GM23338 (cell line): ENCODE results near the gene GABARAP. TPM values are rescaled to one million over a fixed set of nuclear protein-coding genes. Genes with fewer than 3 reads are reported as not detected.

Source experiments
- ATAC-seq: fragments of 200-7000 bp; cut with Tn5 transposase; 3 replicates; pipeline ENCODE4 v1.9.1; 2020
- DNase-seq: peaks from one replicate; pipeline ENCODE4 v3.0.0-alpha.2; 2015; ENCODE audit warnings: low spot score
- H2AFZ ChIP-seq: fragments of 200-600 bp; sonication (generic); 2 replicates; pipeline ENCODE4 v1.8.0; 2016; ENCODE audit warnings: antibody characterized with exemption, mild to moderate bottlenecking, moderate library complexity
- H3F3A ChIP-seq: fragments of 200-600 bp; sonication (generic); replicated peaks from 2 replicates; pipeline ENCODE4 v1.8.0; 2017; ENCODE audit warnings: antibody characterized with exemption, mixed run types, low read depth
- H3K27ac ChIP-seq: fragments of 200-600 bp; sonication (generic); 2 replicates; pipeline ENCODE4 v1.6.1; 2016; ENCODE audit warnings: low read depth
- H3K27me3 ChIP-seq: fragments of 200-600 bp; sonication (generic); 2 replicates; pipeline ENCODE4 v1.8.0; 2016; ENCODE audit warnings: mild to moderate bottlenecking, mixed run types, moderate library complexity; ENCODE audit not compliant: insufficient read depth
- H3K36me3 ChIP-seq: fragments of 200-600 bp; sonication (generic); 2 replicates; pipeline ENCODE4 v1.8.0; 2016; ENCODE audit warnings: mild to moderate bottlenecking; ENCODE audit not compliant: insufficient read depth
- H3K4me1 ChIP-seq: fragments of 200-600 bp; sonication (generic); 2 replicates; pipeline ENCODE4 v1.8.0; 2016; ENCODE audit warnings: mild to moderate bottlenecking, moderate library complexity; ENCODE audit not compliant: insufficient read depth
- H3K4me2 ChIP-seq: fragments of 200-600 bp; sonication (generic); 2 replicates; pipeline ENCODE4 v1.7.1; 2017; ENCODE audit warnings: mixed run types
- H3K4me3 ChIP-seq: fragments of 200-600 bp; sonication (generic); 2 replicates; pipeline ENCODE4 v1.6.1; 2016; ENCODE audit warnings: mixed run types
- H3K79me2 ChIP-seq: fragments of 200-600 bp; sonication (generic); replicated peaks from 2 replicates; pipeline ENCODE4 v1.8.0; 2017; ENCODE audit warnings: mild to moderate bottlenecking; ENCODE audit not compliant: insufficient read depth
- H3K9me2 ChIP-seq: fragments of 200-600 bp; sonication (generic); 2 replicates; pipeline ENCODE4 v1.8.0; 2017; ENCODE audit not compliant: insufficient read depth
- H4K20me1 ChIP-seq: fragments of 200-600 bp; sonication (generic); replicated peaks from 2 replicates; pipeline ENCODE4 v1.8.0; 2017; ENCODE audit warnings: mild to moderate bottlenecking; ENCODE audit not compliant: insufficient read depth
- H3K27ac Mint-ChIP-seq: 2 replicates; pipeline ENCODE4 v1.8.0; 2020; ENCODE audit warnings: inconsistent platforms, mild to moderate bottlenecking, moderate library complexity, mixed read lengths
- H3K27me3 Mint-ChIP-seq: 3 replicates; pipeline ENCODE4 v1.8.0; 2022; ENCODE audit warnings: low read depth, mild to moderate bottlenecking, moderate library complexity, mixed read lengths, inconsistent platforms; ENCODE audit not compliant: insufficient read depth, poor library complexity
- H3K36me3 Mint-ChIP-seq: 3 replicates; pipeline ENCODE4 v1.8.0; 2021; ENCODE audit warnings: low read depth, mild to moderate bottlenecking, inconsistent platforms, moderate library complexity, mixed read lengths
- H3K4me1 Mint-ChIP-seq: 3 replicates; pipeline ENCODE4 v1.8.0; 2020; ENCODE audit warnings: mild to moderate bottlenecking, inconsistent platforms, mixed read lengths
- H3K4me3 Mint-ChIP-seq: 3 replicates; pipeline ENCODE4 v1.8.0; 2021; ENCODE audit warnings: moderate library complexity, mild to moderate bottlenecking, inconsistent platforms, mixed read lengths
- H3K9me3 Mint-ChIP-seq: 3 replicates; pipeline ENCODE4 v1.8.0; 2020; ENCODE audit warnings: moderate library complexity, mild to moderate bottlenecking, inconsistent platforms, mixed read lengths
- CREB1 ChIP-seq: fragments of 250-450 bp; sonication (Bioruptor Pico); IDR thresholded peaks from 2 replicates; pipeline ENCODE4 v1.5.0; 2020; ENCODE audit warnings: low read depth, mild to moderate bottlenecking, moderate library complexity
- CTCF ChIP-seq, 2 experiments: fragments of 200-600 bp in 1 of 2; sonication (generic) in 1 of 2; conservative IDR thresholded peaks; 2 replicates each; pipeline versions ENCODE4 v1.5.1 to v1.6.1; 2016 to 2017; ENCODE audit warnings: antibody characterized with exemption in 2 of 2, low read depth in 2 of 2, mild to moderate bottlenecking in 2 of 2, moderate library complexity in 1 of 2
- ETS1 ChIP-seq: IDR thresholded peaks from 2 replicates; pipeline ENCODE4 v1.6.1; 2016; ENCODE audit warnings: antibody characterized with exemption
- EZH2 ChIP-seq: fragments of 200-600 bp; sonication (generic); IDR thresholded peaks from one replicate; pipeline ENCODE4 v1.8.0; 2017; ENCODE audit warnings: antibody characterized with exemption, mild to moderate bottlenecking, low read depth; ENCODE audit not compliant: unreplicated experiment
- EZH2phosphoT487 ChIP-seq: fragments of 200-600 bp; sonication (generic); IDR thresholded peaks from one replicate; pipeline ENCODE4 v1.8.1; 2018; ENCODE audit warnings: antibody characterized with exemption; ENCODE audit not compliant: unreplicated experiment
- JUNB ChIP-seq: IDR thresholded peaks from one replicate; pipeline ENCODE4 v1.6.1; 2016; ENCODE audit warnings: antibody characterized with exemption; ENCODE audit not compliant: unreplicated experiment
- NANOG ChIP-seq: IDR thresholded peaks from 2 replicates; pipeline ENCODE4 v1.6.1; 2016; ENCODE audit warnings: antibody characterized with exemption, borderline replicate concordance
- POLR2AphosphoS5 ChIP-seq: IDR thresholded peaks from 2 replicates; pipeline ENCODE4 v1.6.1; 2016; ENCODE audit warnings: antibody characterized with exemption, low read depth
- REST ChIP-seq: IDR thresholded peaks from one replicate; pipeline ENCODE4 v1.6.1; 2018; ENCODE audit warnings: antibody characterized with exemption; ENCODE audit not compliant: unreplicated experiment
- STAT1 ChIP-seq: IDR thresholded peaks from one replicate; pipeline ENCODE4 v1.6.1; 2016; ENCODE audit warnings: antibody characterized with exemption; ENCODE audit not compliant: unreplicated experiment
- ZNF114 ChIP-seq: fragments of 250-450 bp; sonication (Bioruptor Pico); IDR thresholded peaks from 2 replicates; pipeline ENCODE4 v1.5.0; 2020; ENCODE audit warnings: mild to moderate bottlenecking, moderate library complexity
- ZNF331 ChIP-seq: fragments of 250-450 bp; sonication (Bioruptor Pico); IDR thresholded peaks from 2 replicates; pipeline ENCODE4 v1.5.0; 2020; ENCODE audit warnings: low read depth, mild to moderate bottlenecking, moderate library complexity
- ZNF462 ChIP-seq: fragments of 250-450 bp; sonication (Bioruptor Pico); IDR thresholded peaks from 2 replicates; pipeline ENCODE4 v1.5.0; 2020; ENCODE audit warnings: mild to moderate bottlenecking, moderate library complexity
- polyA plus RNA-seq: library from polyadenylated mRNA; unstranded; fragments of >200 nt; fragmentation: Nextera tagmentation; extraction: Ambion mirVana; gene quantifications from 2 replicates; pipeline ENCODE4 v1.2.1, GENCODE V29; 2016
- total RNA-seq: library from RNA; depleted of rRNA; stranded (reverse); fragments of >200 nt; shearing (Covaris generic); gene quantifications from 2 replicates; pipeline ENCODE4 v1.2.3, GENCODE V29; 2014

The GABARAP gene
- total and polyA plus RNA-seq, 2 experiments from 2014 or later = 128 to 520 TPM

- Mint-ChIP-seq H3K27me3 (peaks cover 16% of the 10 kb centered on the region), H3K27ac (no peak overlapping the region), H3K4me3 (no peak overlapping the region; the same call in 2 of the 3 replicates), H3K9me3 (peaks cover under 1% of the 10 kb centered on the region; the same call in 1 of the 3 replicates), H3K36me3 (peaks cover 18% of the 10 kb centered on the region), H3K4me1 (peaks cover 27% of the 10 kb centered on the region)
- peaks cover 10% of the 10 kb centered on the region for H3K4me1 ChIP-seq
- no peak for ATAC-seq
- peaks cover 5% of the 10 kb centered on the region; the same call in 1 of the 2 replicates for H3K36me3 ChIP-seq
- H4K20me1 ChIP-seq = peaks cover 7% of the 10 kb centered on the region; the same call in 1 of the 2 replicates
- H3F3A ChIP-seq = 0 out of 2 replicates have a peak, but pooled peaks cover 9% of the 10 kb centered on the region
- no peak for TF ChIP-seq STAT1
- TF ChIP-seq EZH2phosphoT487 = no peak
- TF ChIP-seq ZNF462 (CRISPR knock-in tag) = no peak
- no peak for TF ChIP-seq ZNF331 (CRISPR knock-in tag)
- TF ChIP-seq CREB1 (CRISPR knock-in tag) = no peak
- no peak for TF ChIP-seq POLR2AphosphoS5
- TF ChIP-seq CTCF (conservative IDR thresholded peaks at IDR 0.05; ENCODE audit: low read depth in 2 of 2) = no peak
- no peak for TF ChIP-seq REST
- no peak for TF ChIP-seq ZNF114 (CRISPR knock-in tag)
- TF ChIP-seq JUNB = no peak
- TF ChIP-seq EZH2 = no peak
- TF ChIP-seq ETS1 = no peak
- TF ChIP-seq NANOG = no peak
- no peak overlapping the region for H3K4me3 ChIP-seq
- H3K9me2 ChIP-seq = no peaks in the 10 kb centered on the region
- H3K27me3 ChIP-seq = no peaks in the 10 kb centered on the region
- no peak overlapping the region for H3K4me2 ChIP-seq
- no peak for DNase-seq
- H3K27ac ChIP-seq = no peak overlapping the region
- H2AFZ ChIP-seq = no peak overlapping the region
- H3K79me2 ChIP-seq = no peaks in the 10 kb centered on the region
Measured at GRCh38 chr17:7290166-7290565, 47.9 kb upstream of the GABARAP start.
